NCI-H2171 treated with DMSO at 0.1 percent for 48 hours (cell line): ENCODE results near the gene PGS1.

ENCODE experiments used
- DNase-seq: peaks from one replicate; lab custom pipeline; 2025; lab: John Stamatoyannopoulos, UW

PGS1 gene

GRCh38 chr17:78387977-78388941 lies 9.8 kb downstream of the PGS1 start:
- DNase-seq: no peak

DNA sequence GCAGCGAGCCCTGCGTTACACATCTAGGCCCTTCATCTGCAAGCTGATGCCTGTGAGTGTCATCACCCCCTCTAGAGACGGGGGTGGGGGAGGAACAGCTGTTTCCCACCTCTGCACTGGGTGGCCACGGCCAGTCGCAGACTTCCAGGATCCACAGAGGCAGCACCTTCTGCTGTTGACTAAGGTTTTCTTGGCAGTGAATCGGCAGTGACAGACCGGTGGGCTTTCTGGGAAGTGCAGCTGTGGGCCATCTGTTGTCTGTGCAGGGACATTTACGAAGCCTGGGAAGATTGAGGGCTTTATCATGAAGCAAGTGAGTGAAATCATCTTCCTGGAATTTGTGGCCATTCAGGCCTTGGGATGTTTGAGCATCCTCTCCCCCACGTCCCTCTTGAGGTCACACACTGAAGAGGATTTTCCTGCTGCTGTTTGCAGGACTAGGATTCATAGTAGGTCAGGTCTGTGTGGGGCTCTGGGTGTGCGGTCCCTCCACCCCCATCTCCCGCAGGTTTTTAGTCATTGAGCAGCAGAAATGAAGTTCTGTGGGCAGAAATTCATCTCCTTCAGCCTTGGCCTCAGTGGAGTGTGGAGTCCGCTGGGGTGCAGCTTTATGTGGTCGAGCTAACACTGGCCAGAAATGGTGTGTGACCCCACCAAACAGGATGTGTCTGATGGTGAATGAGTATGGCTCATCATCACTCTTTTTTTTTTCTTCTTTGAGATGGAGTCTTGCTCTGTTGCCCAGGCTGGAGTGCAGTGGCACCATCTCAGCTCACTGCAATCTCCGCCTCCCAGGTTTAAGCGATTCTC lies 12.0 kb downstream of the PGS1 start:
- peak; percentile 93 for DNase-seq

GRCh38 chr17:78391051-78391431 lies 12.6 kb downstream of the PGS1 start:
- no peak for DNase-seq

GRCh38 chr17:78391843-78392242 lies 13.4 kb downstream of the PGS1 start:
- DNase-seq: no peak

DNA sequence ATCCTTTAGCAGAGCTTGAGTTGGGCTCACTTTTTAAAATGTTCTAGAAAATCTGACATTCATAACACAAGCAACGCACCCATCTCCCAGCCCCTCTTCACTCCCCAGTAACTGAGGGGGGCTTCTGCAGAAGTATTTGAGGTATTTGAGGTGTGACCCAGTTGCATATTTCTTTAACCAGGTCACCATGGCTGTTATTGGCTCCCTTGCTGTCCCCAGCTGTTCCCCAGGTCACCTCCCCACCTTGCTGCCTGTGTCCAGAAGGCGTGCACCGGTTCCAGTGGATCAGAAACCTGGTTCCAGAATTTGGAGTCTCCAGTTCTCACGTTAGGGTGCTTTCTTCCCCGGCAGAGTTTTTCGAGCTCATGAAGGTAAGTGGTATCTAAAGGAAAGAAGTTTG lies 13.8 kb downstream of the PGS1 start:
- no peak for DNase-seq

GRCh38 chr17:78393575-78393974 lies 15.1 kb downstream of the PGS1 start:
- DNase-seq: no peak

GRCh38 chr17:78394209-78394608 lies 15.8 kb downstream of the PGS1 start:
- no peak for DNase-seq

DNA sequence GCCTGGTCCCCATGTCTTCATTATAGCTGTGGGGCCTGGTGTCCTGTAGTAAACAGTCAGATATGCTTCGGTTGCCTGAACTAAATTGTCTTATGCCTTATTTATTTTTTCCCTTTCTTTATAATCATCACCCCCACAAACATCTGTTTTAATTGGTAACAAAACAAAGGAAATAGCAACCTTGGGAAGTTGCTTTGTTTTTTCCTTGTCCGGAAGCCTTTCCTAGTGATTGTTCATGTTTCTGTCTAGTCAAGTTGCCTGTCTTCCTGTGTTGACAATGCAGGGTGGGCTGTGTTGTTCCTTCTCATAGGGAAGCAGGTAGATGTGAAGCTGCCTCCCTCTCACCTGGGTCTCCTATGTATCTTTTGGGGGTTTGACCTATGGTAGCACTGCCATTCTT lies 16.7 kb downstream of the PGS1 start:
- no peak for DNase-seq

- DNase-seq: no peak
Measured at GRCh38 chr17:78396441-78397337, 18.2 kb downstream of the PGS1 start.

DNA sequence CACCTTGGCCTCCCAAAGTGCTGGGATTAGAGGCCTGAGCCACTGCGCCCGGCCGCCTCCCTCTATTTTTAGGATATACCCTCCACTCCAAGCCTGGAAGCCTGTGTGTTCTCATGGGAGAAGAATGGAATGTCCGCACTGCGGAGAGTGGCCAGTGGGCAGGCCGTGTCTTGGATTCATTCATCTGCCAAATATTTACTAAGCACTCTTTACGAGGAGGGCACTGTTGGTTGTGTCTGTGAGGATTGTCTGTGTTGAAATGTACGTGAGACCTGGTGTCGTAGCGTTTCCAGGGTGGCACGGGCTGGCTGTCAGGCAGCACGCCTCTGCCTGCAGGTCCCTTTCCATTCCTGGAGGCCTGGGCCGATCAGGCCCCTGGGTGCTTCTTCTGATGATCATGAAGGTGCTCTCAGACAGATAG lies 19.2 kb downstream of the PGS1 start:
- DNase-seq: no peak

DNA sequence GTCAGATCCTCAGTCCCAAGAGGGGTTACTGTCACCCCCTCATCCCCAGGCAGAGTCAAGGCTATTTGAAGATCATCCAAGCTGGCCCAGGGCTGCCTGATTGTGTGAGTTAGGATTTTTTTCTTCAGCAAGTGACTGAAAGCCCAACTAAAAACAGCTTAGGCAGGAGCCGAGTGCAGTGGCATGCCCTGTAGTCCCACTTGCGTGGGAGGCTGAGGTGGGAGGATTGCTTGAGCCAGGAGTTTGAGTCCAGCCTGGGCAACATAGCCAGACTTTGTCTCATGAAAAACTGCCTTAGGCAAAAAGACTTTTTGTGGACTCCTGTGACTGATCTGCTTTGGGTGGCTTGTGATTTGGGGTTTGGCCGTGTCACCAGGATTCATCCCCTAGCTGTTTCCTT lies 19.9 kb downstream of the PGS1 start:
- no peak for DNase-seq

- no peak for DNase-seq
Measured at GRCh38 chr17:78399028-78399692, 20.7 kb downstream of the PGS1 start.

GRCh38 chr17:78399693-78400144 lies 21.3 kb downstream of the PGS1 start:
- DNase-seq: no peak

- DNase-seq: no peak
Measured at GRCh38 chr17:78400581-78401240, 22.3 kb downstream of the PGS1 start.

GRCh38 chr17:78401246-78401645 lies 22.8 kb downstream of the PGS1 start:
- DNase-seq: no peak

DNA sequence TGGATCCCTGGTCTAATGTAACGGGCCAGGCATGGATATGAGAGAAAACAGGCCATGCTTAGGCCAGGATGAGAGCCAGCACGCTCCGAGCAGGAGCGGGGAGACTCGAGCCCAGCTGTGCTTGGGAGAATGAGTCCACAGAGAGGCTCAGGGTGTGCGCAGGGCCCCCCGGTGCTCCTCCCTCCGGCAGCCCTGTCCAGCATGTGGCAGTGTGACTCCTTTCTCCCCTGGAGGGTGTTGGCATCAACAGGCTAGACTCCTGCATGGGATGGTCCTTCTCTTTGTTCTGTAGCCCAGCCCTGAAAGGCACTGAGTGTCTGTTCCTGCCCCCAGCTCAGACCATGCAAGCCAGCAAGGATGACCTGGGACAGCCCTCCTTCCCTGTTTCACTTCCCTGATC lies 23.4 kb downstream of the PGS1 start:
- DNase-seq: no peak

- no peak for DNase-seq
Measured at GRCh38 chr17:78403822-78404221, 25.4 kb downstream of the PGS1 start.

- DNase-seq: no peak
Measured at GRCh38 chr17:78406396-78406795, 27.9 kb downstream of the PGS1 start.

DNA sequence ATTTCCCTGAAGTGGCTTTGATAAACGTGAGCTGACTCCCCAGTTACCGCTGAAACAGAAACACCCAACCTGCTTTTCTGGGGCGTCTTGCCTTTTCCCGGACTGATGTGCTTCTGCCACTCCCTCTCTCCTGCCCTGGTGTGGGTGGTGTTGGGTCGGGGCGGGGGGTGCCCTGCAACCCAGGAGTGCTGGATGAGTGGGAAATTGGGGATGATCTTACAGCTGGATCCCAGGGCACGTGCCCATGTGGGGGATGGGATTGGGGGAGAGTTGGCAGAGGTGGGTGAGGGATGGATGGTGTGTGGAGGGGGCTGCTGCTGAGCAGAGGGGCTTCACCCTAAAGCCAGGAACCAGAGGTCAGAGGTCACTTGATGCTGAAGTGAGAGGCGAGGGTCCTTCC lies 28.5 kb downstream of the PGS1 start:
- DNase-seq: no peak

DNA sequence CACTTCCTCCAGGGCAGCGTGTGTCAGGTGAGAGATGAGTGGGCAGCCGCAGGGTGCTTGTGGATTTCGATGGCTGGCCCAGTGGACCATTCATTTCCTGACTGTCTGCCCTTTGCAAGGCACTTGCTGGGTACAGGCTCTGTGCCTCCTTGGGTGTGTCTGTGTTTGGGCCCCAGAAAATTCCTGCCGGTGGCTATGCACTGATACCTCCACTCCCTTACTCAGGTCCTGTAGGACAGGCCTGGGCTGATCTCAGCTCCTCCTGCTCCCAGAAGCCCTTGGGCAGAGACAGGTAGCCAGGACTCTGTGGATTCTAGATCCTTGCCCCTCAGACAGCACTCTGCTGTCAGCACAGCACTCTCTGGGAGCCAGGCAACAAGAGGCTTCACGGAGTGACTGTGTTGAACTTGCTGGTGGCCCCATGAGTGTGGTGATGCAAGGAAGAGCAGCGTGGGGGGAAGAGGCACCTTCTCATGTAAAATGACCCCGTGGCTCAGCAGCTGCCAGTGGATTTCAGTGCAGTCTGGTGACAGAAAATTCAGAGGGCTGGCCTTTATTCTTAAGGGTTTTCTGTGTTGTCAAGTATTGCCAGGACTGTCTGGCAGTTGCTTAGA lies 29.0 kb downstream of the PGS1 start:
- DNase-seq: peak; percentile 75
